Mesendoderm (in vitro differentiated cells): Measurements from ENCODE around the gene CPEB3. TPM values are rescaled to one million over a fixed set of nuclear protein-coding genes. Genes with fewer than 3 reads are reported as not detected.

Source experiments
- DNase-seq: peaks from one replicate; pipeline ENCODE4 v3.0.0; 2013
- H2AK5ac ChIP-seq: 2 replicates; pipeline ENCODE4 v1.6.1; 2013; ENCODE audit warnings: low read length, inconsistent platforms
- H2BK120ac ChIP-seq: 2 replicates; pipeline ENCODE4 v1.6.1; 2013; ENCODE audit warnings: low read depth, mild to moderate bottlenecking, low read length, moderate library complexity, mixed read lengths
- H2BK15ac ChIP-seq: replicated peaks from 2 replicates; pipeline ENCODE4 v1.6.1; 2013; ENCODE audit warnings: low read depth, mild to moderate bottlenecking, moderate library complexity
- H2BK5ac ChIP-seq: 2 replicates; pipeline ENCODE4 v1.6.1; 2013; ENCODE audit warnings: low read length, inconsistent platforms
- H3K18ac ChIP-seq: 2 replicates; pipeline ENCODE4 v1.6.1; 2013; ENCODE audit warnings: mild to moderate bottlenecking, low read length, mixed read lengths
- H3K23ac ChIP-seq: one replicate; pipeline ENCODE4 v1.6.1; 2013; ENCODE audit warnings: low read length
- H3K27ac ChIP-seq: 2 replicates; pipeline ENCODE4 v1.5.1; 2013; ENCODE audit warnings: low read depth, mild to moderate bottlenecking, inconsistent platforms, low read length, moderate library complexity
- H3K27me3 ChIP-seq: 2 replicates; pipeline ENCODE4 v1.6.1; 2013; ENCODE audit warnings: low read length, control low read depth, mild to moderate bottlenecking, inconsistent platforms; ENCODE audit not compliant: insufficient read depth, poor library complexity
- H3K36me3 ChIP-seq: 2 replicates; pipeline ENCODE4 v1.6.1; 2013; ENCODE audit warnings: low read length, inconsistent platforms; ENCODE audit not compliant: control insufficient read depth, insufficient read depth
- H3K4ac ChIP-seq: one replicate; pipeline ENCODE4 v1.6.1; 2013; ENCODE audit warnings: low read depth, mild to moderate bottlenecking, low read length, moderate library complexity
- H3K4me1 ChIP-seq: 2 replicates; pipeline ENCODE4 v1.6.1; 2013; ENCODE audit warnings: low read depth, low read length, inconsistent platforms; ENCODE audit not compliant: control insufficient read depth
- H3K4me2 ChIP-seq: 2 replicates; pipeline ENCODE4 v1.6.1; 2013; ENCODE audit warnings: low read length
- H3K4me3 ChIP-seq: 2 replicates; pipeline ENCODE4 v1.5.1; 2013; ENCODE audit warnings: mild to moderate bottlenecking, low read length
- H3K56ac ChIP-seq: one replicate; pipeline ENCODE4 v1.6.1; 2013; ENCODE audit warnings: low read length
- H3K79me1 ChIP-seq: 2 replicates; pipeline ENCODE4 v1.6.1; 2013; ENCODE audit warnings: low read length, inconsistent platforms
- H3K79me2 ChIP-seq: 2 replicates; pipeline ENCODE4 v1.6.1; 2013; ENCODE audit warnings: mild to moderate bottlenecking, low read length; ENCODE audit not compliant: control insufficient read depth, insufficient read depth
- H3K9ac ChIP-seq: 2 replicates; pipeline ENCODE4 v1.6.1; 2013; ENCODE audit warnings: low read length, inconsistent platforms
- H4K5ac ChIP-seq: one replicate; pipeline ENCODE4 v1.6.1; 2013; ENCODE audit warnings: low read length
- H4K8ac ChIP-seq: one replicate; pipeline ENCODE4 v1.6.1; 2013; ENCODE audit warnings: low read depth, mild to moderate bottlenecking, control low read depth, low read length, moderate library complexity
- WGBS: extraction: QIAGEN DNeasy Blood & Tissue Kit; methylation state at CpG from one replicate; pipeline ENCODE4 v1.1.7; 2013; ENCODE audit warnings: low lambda C conversion rate, missing lambda C conversion rate; ENCODE audit not compliant: insufficient coverage; ENCODE audit errors: extremely low coverage; 5-methylcytosine and 5-hydroxymethylcytosine counted together
- small RNA-seq: library from polyadenylated mRNA; stranded (forward); fragments of <200 nt; extraction: miRNeasy Mini kit (QIAGEN cat#:217004); gene quantifications from one replicate; pipeline ENCODE3, GENCODE V24; 2013; ENCODE audit not compliant: insufficient read depth

The CPEB3 gene

DNA sequence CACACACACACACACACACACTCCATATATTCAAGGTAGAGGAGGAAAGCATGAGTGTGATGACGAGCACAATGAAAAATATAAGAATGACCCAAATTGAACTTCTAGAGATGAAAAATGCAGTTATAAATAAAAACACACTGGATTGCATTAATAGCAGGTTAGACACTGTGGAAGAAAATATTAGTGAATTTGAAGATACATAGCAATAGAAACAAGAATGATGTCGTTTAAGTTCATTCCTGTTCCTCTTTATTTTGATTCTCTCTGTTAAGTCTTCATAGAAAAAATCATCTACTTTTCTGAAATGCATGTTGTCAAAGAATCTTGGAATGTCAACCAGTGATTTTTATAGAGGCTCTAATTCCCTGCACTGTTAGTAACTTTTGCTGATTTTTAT is 288.9 kb downstream of the CPEB3 start:
- H2BK120ac ChIP-seq, result no peak overlapping the region
- H3K23ac ChIP-seq, result no peak overlapping the region
- no peak overlapping the region for H3K56ac ChIP-seq
- no peak overlapping the region for H3K9ac ChIP-seq
- H2BK5ac ChIP-seq, result no peak overlapping the region
- no peaks in the 10 kb centered on the region for H3K79me2 ChIP-seq
- no peak overlapping the region for H4K5ac ChIP-seq
- H4K8ac ChIP-seq, result no peak overlapping the region
- H3K4ac ChIP-seq, result no peak overlapping the region
- no peak overlapping the region for H3K4me2 ChIP-seq
- no peak overlapping the region for H3K4me3 ChIP-seq
- H3K27me3 ChIP-seq, result no peaks in the 10 kb centered on the region
- no peak overlapping the region for H3K27ac ChIP-seq
- no peak overlapping the region for H2BK15ac ChIP-seq
- H3K4me1 ChIP-seq, result no peaks in the 10 kb centered on the region
- no peak overlapping the region for H3K18ac ChIP-seq
- no peaks in the 10 kb centered on the region for H3K79me1 ChIP-seq
- H3K36me3 ChIP-seq, result no peaks in the 10 kb centered on the region
- H2AK5ac ChIP-seq, result no peak overlapping the region
- DNase-seq, result no peak
- WGBS, result no CpG with 5 or more reads among the region's 2 CpGs

DNA sequence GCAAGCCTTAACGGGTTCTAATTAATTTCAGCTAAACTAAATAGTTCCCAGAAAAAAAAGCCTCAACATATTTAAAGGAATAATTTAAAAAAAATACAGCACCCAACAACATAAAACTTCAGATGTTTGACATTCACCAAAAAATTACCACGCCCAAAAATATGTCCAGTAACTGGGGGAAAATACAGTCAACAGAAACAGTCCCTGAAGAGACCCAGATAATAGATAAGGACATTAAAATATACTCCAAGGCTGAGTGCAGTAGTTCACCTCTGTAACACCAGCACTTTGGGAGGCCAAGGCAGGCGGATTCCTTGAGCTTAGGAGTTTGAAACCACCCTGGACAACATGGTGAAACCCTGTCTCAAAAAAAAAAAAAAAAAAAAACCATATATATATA is 289.3 kb downstream of the CPEB3 start:
- no peak overlapping the region for H3K27ac ChIP-seq
- no peaks in the 10 kb centered on the region for H3K79me1 ChIP-seq
- no peak overlapping the region for H2AK5ac ChIP-seq
- no peak overlapping the region for H3K18ac ChIP-seq
- H4K5ac ChIP-seq, result no peak overlapping the region
- no peak overlapping the region for H2BK15ac ChIP-seq
- no peak overlapping the region for H4K8ac ChIP-seq
- no peaks in the 10 kb centered on the region for H3K27me3 ChIP-seq
- no peak overlapping the region for H3K56ac ChIP-seq
- no peak overlapping the region for H2BK120ac ChIP-seq
- no peak overlapping the region for H3K4me2 ChIP-seq
- no peak for DNase-seq
- H2BK5ac ChIP-seq, result no peak overlapping the region
- no peak overlapping the region for H3K9ac ChIP-seq
- H3K36me3 ChIP-seq, result no peaks in the 10 kb centered on the region
- no peaks in the 10 kb centered on the region for H3K4me1 ChIP-seq
- no peak overlapping the region for H3K4ac ChIP-seq
- no CpG with 5 or more reads among the region's 3 CpGs for WGBS
- H3K4me3 ChIP-seq, result no peak overlapping the region
- no peak overlapping the region for H3K23ac ChIP-seq
- H3K79me2 ChIP-seq, result no peaks in the 10 kb centered on the region

Small RNA genes lying within 50 kb of the gene (small RNA-seq; reads per million reads assigned to genes)
- not detected for gene RF00019
- gene RF00402, result not detected
- not detected for gene RF00622
- not detected for gene RNY3P12
